ENCODE results near the gene BRD4.

The BRD4 gene

GRCh38 chr19:15372470-15372869 is 40.1 kb upstream of the BRD4 start:
- ChIA-PET POLR2A (interaction anchor here (0.6 kb wide), 1 partner anchor 15 kb away, joined by 3 read pairs; no protein-coding TSS in a partner anchor), CTCF (no interaction called here)
- peaks cover 12 to 76% of the 10 kb centered on the region in 2 experiments for H3K36me3 ChIP-seq (ENCODE audit: control insufficient read depth in 2 of 2, insufficient read depth in 1 of 2, low read length in 2 of 2)
- H3K9me3 ChIP-seq (ENCODE audit: control insufficient read depth, insufficient read depth, low read depth, low read length): no peaks in the 10 kb centered on the region
- no peak overlapping the region for H3K27ac ChIP-seq (ENCODE audit: extremely low read depth, low read depth, low read length)
- H3K4me3 ChIP-seq (ENCODE audit: low read depth, low read length): no peak overlapping the region
- 0 out of 2 replicates have a peak, but pooled peaks cover 3% of the 10 kb centered on the region for H3K4me1 ChIP-seq (ENCODE audit: control insufficient read depth, insufficient read depth, low read length)
- no peak for TF ChIP-seq TRIM28 (IDR thresholded peaks at IDR 0.05; ENCODE audit: borderline replicate concordance, low read length)
- TF ChIP-seq ZSCAN18 (tag by site-specific recombination; IDR thresholded peaks at IDR 0.05): no peak
- no peak for TF ChIP-seq ZNF26 (tag by site-specific recombination; IDR thresholded peaks at IDR 0.05)
- no peak for TF ChIP-seq ZNF449 (tag by site-specific recombination; IDR thresholded peaks at IDR 0.05)
- TF ChIP-seq PBX3 (CRISPR knock-in tag; IDR thresholded peaks at IDR 0.05): no peak
- no peak for TF ChIP-seq KLF1 (tag by site-specific recombination; IDR thresholded peaks at IDR 0.05)
- TF ChIP-seq ZNF768 (tag by site-specific recombination; IDR thresholded peaks at IDR 0.05): no peak
- no peak for TF ChIP-seq WT1 (tag by site-specific recombination; IDR thresholded peaks at IDR 0.05)
- no peak for TF ChIP-seq ZNF777 (tag by site-specific recombination; IDR thresholded peaks at IDR 0.05; ENCODE audit: borderline replicate concordance)
- TF ChIP-seq ZBTB1 (tag by site-specific recombination; IDR thresholded peaks at IDR 0.05): no peak
- no peak for TF ChIP-seq ZNF174 (tag by site-specific recombination; IDR thresholded peaks at IDR 0.05)
- TF ChIP-seq ATF2 (tag by site-specific recombination; IDR thresholded peaks at IDR 0.05; ENCODE audit: low read depth): no peak
- no peak for TF ChIP-seq ZNF391 (tag by site-specific recombination; IDR thresholded peaks at IDR 0.05; ENCODE audit: borderline replicate concordance, low read depth)

GRCh38 chr19:15371786-15372380 is 39.5 kb upstream of the BRD4 start:
- Histone ChIP-seq H3K36me3 (ENCODE audit: control insufficient read depth in 2 of 2, insufficient read depth in 1 of 2, low read length in 2 of 2) (peaks cover 16 to 82% of the 10 kb centered on the region in 2 experiments), H3K9me3 (ENCODE audit: control insufficient read depth, insufficient read depth, low read depth, low read length) (no peaks in the 10 kb centered on the region), H3K27ac (ENCODE audit: extremely low read depth, low read depth, low read length) (no peak overlapping the region), H3K4me3 (ENCODE audit: low read depth, low read length) (no peak overlapping the region), H3K4me1 (ENCODE audit: control insufficient read depth, insufficient read depth, low read length) (0 out of 2 replicates have a peak, but pooled peaks cover 3% of the 10 kb centered on the region)
- CTCF ChIA-PET: no interaction called here
- POLR2A ChIA-PET: interaction anchor here (1.4 kb wide), 1 partner anchor 8 kb away, joined by 4 read pairs; the partner anchor contains the start of gene AKAP8
- TF ChIP-seq ZNF776 (tag by site-specific recombination; IDR thresholded peaks at IDR 0.05; ENCODE audit: borderline replicate concordance): no peak
- no peak for TF ChIP-seq ZNF266 (tag by site-specific recombination; IDR thresholded peaks at IDR 0.05; ENCODE audit: low read depth)
- TF ChIP-seq ZNF19 (tag by site-specific recombination; IDR thresholded peaks at IDR 0.05; ENCODE audit: low read depth): no peak
- no peak for TF ChIP-seq ZNF629 (tag by site-specific recombination; IDR thresholded peaks at IDR 0.05)
- no peak for TF ChIP-seq ZNF514 (tag by site-specific recombination; IDR thresholded peaks at IDR 0.05)
- TF ChIP-seq ZBTB7A (tag by site-specific recombination; IDR thresholded peaks at IDR 0.05; ENCODE audit: low read depth): no peak
- TF ChIP-seq ZNF768 (tag by site-specific recombination; IDR thresholded peaks at IDR 0.05): no peak
- no peak for TF ChIP-seq ZNF341 (tag by site-specific recombination; IDR thresholded peaks at IDR 0.05; ENCODE audit: low read depth)
- no peak for TF ChIP-seq ZNF221 (tag by site-specific recombination; IDR thresholded peaks at IDR 0.05; ENCODE audit: borderline replicate concordance)
- TF ChIP-seq ZNF623 (tag by site-specific recombination; IDR thresholded peaks at IDR 0.05): no peak
- no peak for TF ChIP-seq SETDB1 (IDR thresholded peaks at IDR 0.05; ENCODE audit: insufficient read length, low read length)
- no peak for TF ChIP-seq ZNF544 (tag by site-specific recombination; IDR thresholded peaks at IDR 0.05)
- no peak for TF ChIP-seq EGR2 (tag by site-specific recombination; IDR thresholded peaks at IDR 0.05; ENCODE audit: low read depth)
- no peak for TF ChIP-seq ZNF830 (tag by site-specific recombination; IDR thresholded peaks at IDR 0.05; ENCODE audit: low read depth)
- TF ChIP-seq KLF9 (tag by site-specific recombination; IDR thresholded peaks at IDR 0.05; ENCODE audit: low read depth): no peak
- no peak for TF ChIP-seq ZNF558 (tag by site-specific recombination; IDR thresholded peaks at IDR 0.05)
- no peak for TF ChIP-seq ZNF658 (tag by site-specific recombination; IDR thresholded peaks at IDR 0.05)

Data from HEK293 (cell line).